ENCODE measurements around the gene PLCXD3. TPM values are rescaled to one million over a fixed set of nuclear protein-coding genes. Genes with fewer than 3 reads are reported as not detected.
"Not testable (repeated sequence)": the region's sequence is repeated elsewhere in the genome, so short reads cannot be mapped to it uniquely, and the experiment has no call there.

PLCXD3 gene
- total RNA-seq, 1 experiment from 2014 or later = 0.04 TPM

- TF ChIP-seq E2F1 (CRISPR knock-in tag; IDR thresholded peaks at IDR 0.05) (no peak), CREM (CRISPR knock-in tag; IDR thresholded peaks at IDR 0.05) (no peak), ARID4B (CRISPR knock-in tag; IDR thresholded peaks at IDR 0.05; ENCODE audit: borderline replicate concordance) (no peak), GABPB1 (CRISPR knock-in tag; IDR thresholded peaks at IDR 0.05) (no peak)
These were observed 7.1 kb downstream of the PLCXD3 start (continued) for GRCh38 chr5:41503310-41503709.

- CTCF ChIA-PET = not testable (repeated sequence)
These were observed 16.8 kb downstream of the PLCXD3 start for GRCh38 chr5:41493490-41494126.

GRCh38 chr5:41485533-41485932 lies 24.9 kb downstream of the PLCXD3 start:
- no peak overlapping the region for H3K27ac Mint-ChIP-seq
- no peaks in the 10 kb centered on the region for H3K4me1 Mint-ChIP-seq
- TF ChIP-seq TCF7 (CRISPR knock-in tag; IDR thresholded peaks at IDR 0.05; ENCODE audit: low read depth) (no peak), GABPB1 (CRISPR knock-in tag; IDR thresholded peaks at IDR 0.05) (no peak), ESRRA (CRISPR knock-in tag; IDR thresholded peaks at IDR 0.05; ENCODE audit: borderline replicate concordance) (no peak), E2F1 (CRISPR knock-in tag; IDR thresholded peaks at IDR 0.05) (no peak), NFATC4 (CRISPR knock-in tag; IDR thresholded peaks at IDR 0.05) (no peak), ZNF219 (CRISPR knock-in tag; IDR thresholded peaks at IDR 0.05; ENCODE audit: borderline replicate concordance) (no peak), RORB (CRISPR knock-in tag; IDR thresholded peaks at IDR 0.05) (no peak), ZNF425 (CRISPR knock-in tag; conservative IDR thresholded peaks at IDR 0.05) (no peak), FOXP4 (CRISPR knock-in tag; IDR thresholded peaks at IDR 0.05) (no peak), FOXK1 (CRISPR knock-in tag; IDR thresholded peaks at IDR 0.05) (no peak), PRDM15 (CRISPR knock-in tag; IDR thresholded peaks at IDR 0.05) (no peak), ELF4 (CRISPR knock-in tag; IDR thresholded peaks at IDR 0.05; ENCODE audit: low read depth) (no peak)
- POLR2A ChIA-PET = no interaction called here
- no peak for DNase-seq (ENCODE audit: low spot score)
- peaks cover 5% of the 10 kb centered on the region for H3K9me3 Mint-ChIP-seq
- no peaks in the 10 kb centered on the region for H3K27me3 Mint-ChIP-seq (ENCODE audit: low read depth)
- H3K36me3 Mint-ChIP-seq = no peaks in the 10 kb centered on the region
- no peak for ATAC-seq
- H3K4me3 Mint-ChIP-seq = no peak overlapping the region
- CTCF ChIA-PET = no interaction called here

More at GRCh38 chr5:41493490-41494126, 16.8 kb downstream of the PLCXD3 start:
- ATAC-seq; H3K27me3 Mint-ChIP-seq (ENCODE audit: low read depth); POLR2A ChIA-PET; H3K4me1 Mint-ChIP-seq; H3K9me3 Mint-ChIP-seq; H3K27ac Mint-ChIP-seq; H3K36me3 Mint-ChIP-seq: not testable (repeated sequence)
- peak overlapping the region; percentile 4; the same call in 1 of the 2 replicates for H3K4me3 Mint-ChIP-seq
- peak; percentile 26 for DNase-seq (ENCODE audit: low spot score)

Data from WTC11 (cell line).